LNCAP (cell line): ENCODE measurements around the gene KLHL8.

Experiments
- TF ChIP-seq, protein P1 (sequence below): fragments of 450-650 bp; IDR thresholded peaks from 2 replicates; pipeline ENCODE4 v1.5.1; 2017; ENCODE audit warnings: mild to moderate bottlenecking

The KLHL8 gene

DNA sequence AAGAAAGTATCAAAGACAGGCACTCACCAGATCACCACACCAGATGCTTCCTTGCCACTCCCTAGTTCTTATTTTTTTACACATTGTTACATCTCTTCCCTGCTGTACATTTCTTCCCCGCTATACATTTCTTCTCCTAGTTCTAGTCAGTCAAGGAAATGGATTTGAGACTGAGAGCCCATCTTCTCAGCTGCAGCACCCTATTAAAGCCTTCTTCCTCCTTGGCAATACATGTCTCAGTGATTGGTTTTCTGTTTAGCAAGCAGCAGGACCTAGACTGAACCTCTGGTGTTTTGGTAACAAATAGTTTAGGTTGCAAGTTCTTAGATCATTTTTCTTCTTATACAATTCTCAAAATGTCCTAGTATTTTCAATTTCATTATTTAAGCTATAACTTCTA is 35.3 kb upstream of the KLHL8 start:
- TF ChIP-seq, protein P1, sequence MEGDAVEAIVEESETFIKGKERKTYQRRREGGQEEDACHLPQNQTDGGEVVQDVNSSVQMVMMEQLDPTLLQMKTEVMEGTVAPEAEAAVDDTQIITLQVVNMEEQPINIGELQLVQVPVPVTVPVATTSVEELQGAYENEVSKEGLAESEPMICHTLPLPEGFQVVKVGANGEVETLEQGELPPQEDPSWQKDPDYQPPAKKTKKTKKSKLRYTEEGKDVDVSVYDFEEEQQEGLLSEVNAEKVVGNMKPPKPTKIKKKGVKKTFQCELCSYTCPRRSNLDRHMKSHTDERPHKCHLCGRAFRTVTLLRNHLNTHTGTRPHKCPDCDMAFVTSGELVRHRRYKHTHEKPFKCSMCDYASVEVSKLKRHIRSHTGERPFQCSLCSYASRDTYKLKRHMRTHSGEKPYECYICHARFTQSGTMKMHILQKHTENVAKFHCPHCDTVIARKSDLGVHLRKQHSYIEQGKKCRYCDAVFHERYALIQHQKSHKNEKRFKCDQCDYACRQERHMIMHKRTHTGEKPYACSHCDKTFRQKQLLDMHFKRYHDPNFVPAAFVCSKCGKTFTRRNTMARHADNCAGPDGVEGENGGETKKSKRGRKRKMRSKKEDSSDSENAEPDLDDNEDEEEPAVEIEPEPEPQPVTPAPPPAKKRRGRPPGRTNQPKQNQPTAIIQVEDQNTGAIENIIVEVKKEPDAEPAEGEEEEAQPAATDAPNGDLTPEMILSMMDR = no peak

DNA sequence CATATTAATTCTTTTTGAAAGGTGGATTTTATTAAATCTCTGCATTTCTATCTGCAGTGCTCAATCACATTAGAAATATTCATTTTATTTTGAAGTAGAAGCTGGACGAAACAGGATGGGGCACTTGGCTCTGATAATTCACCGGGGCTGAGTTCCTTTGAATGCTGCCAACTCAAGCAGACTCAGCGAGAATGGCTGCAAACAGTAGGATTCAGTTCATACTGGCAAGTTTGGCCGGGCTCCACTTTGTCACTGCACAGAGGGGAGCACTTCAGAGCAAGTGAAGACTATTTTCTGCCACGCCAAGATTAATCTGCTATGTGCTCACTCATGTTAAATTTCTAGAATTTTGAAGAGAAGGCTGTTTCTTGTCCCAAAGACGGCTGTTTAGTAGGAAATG is 30.7 kb upstream of the KLHL8 start:
- TF ChIP-seq, protein P1 = no peak

DNA sequence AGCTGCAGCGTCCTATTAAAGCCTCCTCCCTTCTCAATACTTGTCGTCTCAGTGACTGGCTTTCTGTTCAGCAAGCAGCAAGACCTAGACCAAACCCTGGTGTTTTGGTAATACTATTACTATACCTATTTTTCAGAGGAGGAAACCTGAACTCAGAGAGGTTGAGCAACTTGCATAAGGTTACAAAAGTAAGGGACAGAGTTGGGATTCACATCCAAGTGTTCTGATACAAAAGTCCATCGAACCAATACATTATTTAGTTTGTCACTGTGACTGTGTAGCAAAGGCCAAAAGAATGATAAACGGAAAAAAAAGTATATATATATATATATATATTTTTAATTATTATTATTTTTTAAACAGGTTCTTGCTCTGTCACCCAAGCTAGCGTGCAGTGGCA is 29.9 kb upstream of the KLHL8 start:
- TF ChIP-seq, protein P1 = no peak

DNA sequence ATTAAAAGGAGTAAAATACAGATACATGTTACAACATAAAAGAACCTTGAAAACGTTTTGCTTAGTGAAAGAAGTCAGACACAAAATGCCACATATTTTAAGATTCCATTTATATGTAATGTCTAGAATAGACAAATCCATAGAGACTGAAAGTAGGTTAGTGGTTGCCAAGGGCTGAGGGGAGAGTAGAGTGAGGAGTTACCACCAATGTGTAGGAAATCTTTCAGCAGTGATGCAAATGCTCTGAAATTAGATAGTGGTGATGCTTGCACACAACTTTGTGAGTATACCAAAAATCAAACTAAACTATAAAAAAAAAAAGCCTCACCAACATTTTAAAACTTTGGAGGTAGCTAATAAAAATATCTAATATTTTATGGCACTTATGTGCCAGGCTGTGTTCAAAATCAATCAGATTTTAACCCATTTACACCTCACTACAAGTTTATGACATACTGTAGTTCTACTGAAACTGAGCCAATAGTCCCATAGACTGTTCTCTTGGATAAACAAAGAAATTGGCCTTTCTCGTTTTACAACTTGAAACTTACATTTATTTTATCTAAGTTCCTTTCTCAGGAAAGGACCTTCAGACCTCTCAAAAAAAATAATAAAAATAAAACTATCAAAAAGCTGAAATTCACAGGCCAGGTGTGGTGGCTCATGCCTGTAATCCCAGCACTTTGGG is 29.1 kb upstream of the KLHL8 start:
- TF ChIP-seq, protein P1 = no peak

DNA sequence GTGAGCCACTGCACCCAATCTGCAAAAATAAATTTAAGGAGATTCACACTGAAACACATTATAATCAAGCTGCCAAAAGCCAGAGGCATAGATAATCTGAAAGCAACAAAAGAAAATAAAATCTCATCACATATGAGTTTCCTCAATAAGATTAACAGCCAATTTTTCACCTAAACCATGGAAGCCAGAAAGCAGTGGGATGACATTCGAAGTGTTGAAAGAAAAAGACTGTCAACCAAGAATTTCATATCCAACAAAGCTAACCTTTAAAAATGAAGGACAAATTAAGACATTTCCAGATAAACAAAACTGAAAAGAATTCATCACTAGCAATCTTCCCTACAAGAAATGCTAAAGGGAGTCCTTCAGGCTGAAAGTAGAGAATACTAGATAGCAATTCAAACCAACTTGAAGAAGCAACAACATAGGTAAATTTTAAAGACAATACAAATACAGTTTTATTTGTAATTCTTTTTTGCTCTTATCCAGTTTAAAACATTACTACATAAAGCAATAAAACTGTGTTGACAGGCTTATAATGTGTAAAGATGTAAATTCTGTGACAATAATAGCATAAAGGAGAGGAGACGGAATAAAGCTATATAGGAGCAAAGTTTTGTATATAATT is 23.1 kb upstream of the KLHL8 start:
- TF ChIP-seq, protein P1 = no peak

DNA sequence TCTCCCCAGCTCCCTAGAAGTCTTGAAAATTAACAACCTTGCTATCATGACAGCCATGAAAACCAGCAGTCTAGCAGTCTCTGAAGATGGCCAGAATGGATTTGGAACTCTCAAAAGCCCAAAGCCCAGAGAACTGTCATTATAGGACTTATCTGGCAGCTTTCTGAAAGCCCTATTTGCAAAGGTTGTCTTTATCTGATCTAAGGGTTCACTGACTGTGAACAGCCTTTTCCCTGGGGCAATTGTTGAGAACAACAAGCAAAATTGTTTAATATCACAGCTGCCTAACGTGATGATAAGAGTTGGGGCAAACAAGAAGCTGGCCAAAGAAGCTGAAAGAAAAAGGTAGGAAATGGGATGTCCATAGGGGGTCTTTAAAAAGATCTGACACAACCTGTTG is 20.9 kb upstream of the KLHL8 start:
- TF ChIP-seq, protein P1 = no peak

DNA sequence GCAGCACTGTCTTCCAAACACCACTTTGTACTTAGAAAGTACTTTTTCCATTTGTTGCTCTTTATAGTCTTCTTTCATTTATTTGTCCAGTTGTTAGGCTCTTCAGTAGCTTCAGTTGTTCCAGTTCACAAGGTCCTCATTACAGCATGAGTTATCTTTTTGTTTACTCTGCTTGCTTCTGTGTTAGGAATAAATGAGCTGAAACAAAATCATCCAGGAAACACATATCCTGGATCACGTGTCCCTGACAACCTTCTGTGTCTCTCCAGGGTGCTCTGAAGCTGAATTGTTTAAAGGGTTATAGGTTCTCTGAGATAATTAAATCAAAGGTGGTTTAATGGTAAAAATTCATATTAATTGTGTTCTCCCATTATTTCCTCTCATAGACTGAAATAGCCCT is 19.9 kb upstream of the KLHL8 start:
- TF ChIP-seq, protein P1 = no peak
